OCI-M2 (cell line): ENCODE data around the gene FMNL2.

Source experiments
- DNase-seq: peaks from one replicate; lab custom pipeline; 2025; ENCODE audit not compliant: unreplicated experiment; lab: John Stamatoyannopoulos, UW

The FMNL2 gene

GRCh38 chr2:152569186-152569585 lies 234.2 kb downstream of the FMNL2 start:
- no peak for DNase-seq

DNA sequence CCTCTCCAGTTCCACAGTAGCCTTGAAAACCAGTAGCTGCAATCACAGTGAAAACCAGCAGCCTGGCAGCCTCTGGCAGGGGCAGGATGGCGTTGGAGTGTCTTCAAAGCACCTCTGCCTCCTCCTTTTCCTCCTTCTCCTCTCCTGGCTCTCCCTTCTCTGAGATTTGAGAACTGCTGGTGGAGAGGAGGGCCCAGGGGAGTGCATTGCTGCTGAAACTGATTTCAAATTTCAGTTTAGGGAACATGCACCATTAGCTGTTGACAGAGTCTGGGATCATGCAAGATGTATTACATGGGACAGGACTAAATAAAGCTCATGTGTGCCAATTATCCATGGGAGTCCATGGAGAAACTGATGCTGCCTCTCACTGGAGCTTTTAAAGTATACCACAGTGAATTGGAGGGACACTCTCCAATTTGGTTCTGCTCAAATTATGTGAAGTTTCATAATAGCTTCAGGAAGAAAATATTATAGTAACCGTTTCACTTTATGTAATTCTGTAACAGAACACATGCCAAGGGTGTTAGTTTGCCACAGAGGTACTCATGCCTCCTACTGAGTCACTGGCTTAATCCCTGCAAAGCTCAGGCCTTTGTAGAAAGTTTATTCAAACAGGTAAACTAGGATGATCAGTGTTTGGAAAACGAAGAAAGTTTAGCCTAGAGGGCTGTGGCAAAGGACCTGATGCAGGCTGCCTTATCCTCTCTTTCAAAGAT lies 236.2 kb downstream of the FMNL2 start:
- no peak for DNase-seq

DNA sequence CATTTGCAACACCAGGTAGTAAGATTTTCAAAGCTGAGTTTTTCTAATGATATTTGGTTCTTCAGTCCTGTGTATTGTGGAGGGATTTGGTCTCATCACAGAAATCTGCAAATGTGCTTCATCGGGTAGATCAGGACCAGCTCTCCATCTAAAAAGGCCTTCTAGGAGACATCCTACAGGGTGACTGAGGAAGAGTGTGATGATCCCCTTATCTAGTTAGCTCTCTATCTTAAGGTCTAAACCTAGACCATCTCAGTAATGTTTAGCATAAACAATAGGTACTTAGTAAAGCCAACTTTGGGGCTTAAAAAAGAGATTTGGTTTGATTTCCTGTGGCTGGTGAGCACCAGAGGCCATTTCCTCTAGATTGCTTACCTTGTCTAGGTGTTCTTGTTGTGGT lies 237.1 kb downstream of the FMNL2 start:
- DNase-seq = no peak

DNA sequence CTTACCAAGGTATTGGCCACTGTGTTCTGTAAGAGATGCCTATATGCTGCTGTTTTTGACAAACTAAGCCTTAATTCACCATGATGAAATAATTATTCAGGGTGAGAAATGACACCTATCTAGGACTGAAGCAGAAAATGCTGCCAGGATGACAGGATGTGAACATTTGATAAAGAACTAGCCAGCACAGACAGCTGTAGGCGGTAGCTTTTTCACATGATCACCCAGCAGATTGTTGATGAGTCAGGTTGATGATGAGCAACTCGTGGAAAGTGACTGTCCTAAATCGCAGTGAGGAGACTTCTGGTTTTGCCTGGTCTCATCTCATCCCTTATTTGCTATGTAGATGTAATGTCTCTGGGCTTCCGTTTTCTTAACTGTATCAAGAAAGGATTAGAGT lies 238.2 kb downstream of the FMNL2 start:
- DNase-seq = no peak

- no peak for DNase-seq
These were observed 242.6 kb downstream of the FMNL2 start for GRCh38 chr2:152577579-152577978.

DNA sequence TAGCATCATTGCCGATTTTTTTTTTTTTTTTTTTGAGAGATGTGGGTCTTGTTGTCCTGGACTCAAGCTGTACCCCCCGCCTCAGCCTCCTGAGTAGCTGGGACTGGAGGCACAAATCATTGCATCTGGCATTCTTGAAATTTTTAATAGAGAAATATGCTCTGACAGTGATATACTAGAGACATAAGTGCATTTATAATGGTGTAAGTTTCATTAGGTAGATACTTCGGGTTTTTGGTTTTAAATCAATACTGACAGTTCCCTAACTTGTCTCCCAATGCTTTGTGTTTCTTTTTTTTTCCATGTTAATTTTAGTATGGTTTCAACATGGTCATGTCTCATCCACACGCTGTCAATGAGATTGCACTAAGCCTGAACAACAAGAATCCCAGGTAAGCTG lies 243.6 kb downstream of the FMNL2 start:
- DNase-seq = no peak

- no peak for DNase-seq
These were observed 245.7 kb downstream of the FMNL2 start for GRCh38 chr2:152580714-152581113.

DNA sequence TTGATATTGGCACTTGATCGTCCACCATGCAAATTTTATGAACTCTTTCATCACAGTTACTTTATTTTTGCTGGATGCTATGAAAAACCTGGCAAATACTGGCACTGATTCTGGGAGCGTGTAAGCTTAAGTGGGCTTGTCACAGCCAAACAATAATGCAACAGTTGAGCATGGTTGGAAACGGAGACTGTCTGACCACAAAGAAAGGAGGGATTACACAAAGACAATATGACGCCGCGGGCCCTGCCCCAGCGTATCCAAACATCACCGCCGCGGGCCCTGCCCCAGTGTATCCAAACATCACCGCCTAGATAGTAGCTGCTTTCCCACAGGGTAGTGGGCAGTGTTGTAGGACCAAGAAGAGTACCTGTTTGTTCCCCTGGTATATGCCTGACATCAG lies 246.4 kb downstream of the FMNL2 start:
- no peak for DNase-seq

DNA sequence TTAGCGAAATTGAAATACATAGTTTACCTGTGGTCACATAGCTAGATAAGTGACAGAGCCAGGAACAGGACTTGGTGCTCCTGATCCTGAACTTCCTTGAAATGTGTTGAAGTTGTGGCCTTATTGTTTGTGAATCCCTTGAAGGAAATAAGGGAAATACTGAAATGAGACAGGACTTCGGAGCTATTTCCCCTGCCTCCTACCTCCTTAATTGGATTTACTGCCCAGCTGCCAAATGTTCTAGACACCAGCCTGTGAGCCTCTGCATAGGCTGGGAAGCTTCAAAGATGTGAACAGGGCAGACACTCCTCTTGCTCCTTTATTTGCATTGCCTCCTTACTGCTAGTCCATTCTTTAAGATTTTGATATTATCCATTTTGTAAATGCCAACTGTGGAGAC lies 247.1 kb downstream of the FMNL2 start:
- DNase-seq = no peak

GRCh38 chr2:152583512-152584229 lies 248.7 kb downstream of the FMNL2 start:
- no peak for DNase-seq

DNA sequence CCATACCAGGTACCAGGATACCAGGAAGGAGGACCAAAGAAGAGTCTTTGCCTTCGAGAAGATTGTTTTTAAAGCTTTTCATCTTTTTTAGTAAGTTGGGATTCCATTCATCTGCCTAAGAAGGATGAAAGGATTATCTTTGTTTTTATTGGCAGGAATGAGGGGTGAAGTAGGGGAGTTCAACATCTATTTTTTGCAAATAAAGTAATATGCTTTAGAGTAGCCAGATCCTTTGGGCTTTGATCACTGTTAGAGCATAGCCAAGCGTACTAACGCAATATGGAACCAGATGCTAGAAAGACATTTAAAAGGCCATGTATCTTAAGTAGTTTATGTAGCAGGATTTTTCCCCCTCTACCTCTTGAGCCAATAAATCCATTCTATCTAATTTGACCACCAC lies 249.3 kb downstream of the FMNL2 start:
- DNase-seq = no peak

DNA sequence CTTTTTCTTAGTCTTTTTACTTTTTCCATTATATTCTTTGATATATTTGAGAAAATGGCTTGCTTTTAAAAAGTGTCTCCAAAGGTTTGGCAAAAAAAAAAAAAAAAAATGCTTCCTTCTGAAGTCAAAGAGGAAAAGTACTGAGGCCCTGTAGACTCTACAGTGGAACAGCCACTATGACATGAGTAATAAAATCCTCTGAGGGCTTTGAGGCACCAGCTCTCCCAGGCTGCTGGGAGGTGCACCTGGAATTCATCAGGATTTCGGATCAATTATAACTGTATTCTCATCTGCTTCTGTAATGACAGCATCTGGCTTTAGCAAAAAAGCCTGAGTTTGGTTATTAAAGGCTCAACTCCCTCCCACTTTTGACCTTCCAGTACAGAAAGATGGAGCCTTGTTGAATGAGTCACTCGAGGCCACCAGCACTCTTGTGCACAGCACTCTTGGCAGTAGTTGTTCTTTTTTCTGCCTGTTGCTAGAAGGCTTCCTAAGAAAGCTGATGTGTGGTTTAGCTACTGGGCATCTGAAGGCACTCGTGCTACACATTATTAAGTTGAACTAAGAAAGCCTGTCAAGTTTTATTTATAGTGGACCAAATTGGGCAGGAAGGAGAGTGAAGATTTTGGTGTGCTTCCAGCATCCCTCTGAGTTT lies 251.0 kb downstream of the FMNL2 start:
- no peak for DNase-seq

GRCh38 chr2:152587187-152587947 lies 252.4 kb downstream of the FMNL2 start:
- no peak for DNase-seq

DNA sequence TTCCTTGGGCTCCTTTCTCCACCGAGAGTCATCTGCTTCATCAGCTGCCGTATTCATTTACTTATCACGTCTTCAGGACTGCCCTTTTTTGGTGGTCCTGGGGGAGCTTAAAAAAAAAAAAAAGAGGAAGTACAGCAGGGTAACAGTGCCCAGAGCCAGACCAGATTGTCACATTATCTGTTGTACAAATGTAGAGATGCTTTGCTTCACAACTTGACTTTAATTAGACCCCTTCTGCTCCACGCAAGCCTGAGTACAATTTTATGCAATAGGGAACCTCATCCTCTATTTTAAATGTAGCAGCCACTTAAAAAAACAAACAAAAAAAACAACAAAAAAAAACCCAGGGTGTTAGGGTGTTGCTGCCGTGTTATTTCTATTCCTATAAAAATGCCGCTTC lies 254.0 kb downstream of the FMNL2 start:
- no peak for DNase-seq

DNA sequence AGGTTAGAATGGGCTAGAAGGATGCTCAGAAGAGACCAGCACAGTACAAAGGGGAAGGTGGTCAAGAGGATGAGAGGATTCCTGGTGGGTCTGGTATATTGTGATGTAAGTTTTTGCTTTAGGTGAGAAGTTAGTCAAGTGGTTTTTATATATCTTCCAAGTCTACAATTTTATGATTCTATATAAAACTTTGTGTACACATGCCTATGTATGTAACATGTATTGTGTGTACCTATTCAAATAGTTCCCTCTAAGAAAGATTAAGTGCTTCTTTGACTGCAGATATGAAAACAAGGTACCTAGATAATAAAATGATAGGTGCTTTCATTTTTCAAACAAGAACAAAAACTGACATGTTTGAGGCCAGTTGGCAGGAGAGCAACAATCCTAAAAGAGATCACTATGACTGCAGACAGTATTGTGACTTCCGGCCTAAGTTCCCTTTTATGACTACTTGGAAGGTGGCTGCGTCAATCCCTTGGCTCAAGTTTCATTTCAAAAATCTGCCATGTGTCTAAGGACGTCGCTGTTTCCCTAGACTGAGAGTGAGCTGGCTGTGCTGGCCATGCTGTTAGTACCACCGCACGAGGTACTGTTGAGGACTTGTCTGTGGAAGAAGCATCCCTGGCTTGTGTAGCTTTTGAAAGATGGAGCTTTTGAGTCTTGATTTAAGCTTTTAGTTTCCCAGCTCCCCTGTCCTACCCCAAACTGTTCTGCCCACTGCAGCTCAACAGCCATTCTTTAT lies 259.2 kb downstream of the FMNL2 start:
- no peak for DNase-seq

GRCh38 chr2:152594792-152595191 lies 259.8 kb downstream of the FMNL2 start:
- DNase-seq = no peak

DNA sequence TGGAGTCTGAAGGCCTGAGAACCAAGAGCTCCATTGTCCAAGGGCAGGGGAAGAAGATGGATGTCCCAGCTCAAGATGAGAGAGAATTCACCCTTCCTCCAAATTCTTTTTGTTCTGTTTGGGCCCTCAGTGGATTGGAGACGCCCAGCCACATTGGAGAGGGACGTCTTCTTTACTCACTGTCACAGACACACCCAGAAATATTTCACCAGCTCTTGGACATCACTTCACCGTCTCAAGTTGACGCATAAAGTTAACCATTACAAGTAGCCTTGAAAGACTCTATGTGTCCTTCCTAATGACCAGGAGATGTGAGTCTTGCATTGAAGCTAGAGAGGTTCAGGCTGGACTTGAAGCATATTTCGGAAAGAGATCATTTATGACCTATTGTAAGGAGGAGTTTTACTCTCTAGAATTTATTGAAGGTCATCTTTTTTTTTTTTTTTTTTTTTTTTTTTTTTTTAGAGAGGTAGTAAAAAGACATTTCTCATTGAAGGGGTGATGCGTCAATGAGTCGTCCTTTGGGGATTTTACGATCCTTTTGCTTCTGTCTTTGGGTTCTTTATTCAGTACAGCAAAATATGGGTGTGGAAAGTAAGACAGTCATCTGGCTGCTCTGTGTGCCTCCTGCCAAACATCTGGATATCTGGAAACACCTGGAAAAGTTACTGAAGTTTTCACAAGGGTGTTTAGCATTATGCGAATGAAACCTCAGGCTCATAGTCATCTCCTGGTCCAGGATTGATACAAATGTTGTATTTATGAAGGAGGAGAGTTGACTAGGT lies 264.2 kb downstream of the FMNL2 start:
- no peak for DNase-seq

DNA sequence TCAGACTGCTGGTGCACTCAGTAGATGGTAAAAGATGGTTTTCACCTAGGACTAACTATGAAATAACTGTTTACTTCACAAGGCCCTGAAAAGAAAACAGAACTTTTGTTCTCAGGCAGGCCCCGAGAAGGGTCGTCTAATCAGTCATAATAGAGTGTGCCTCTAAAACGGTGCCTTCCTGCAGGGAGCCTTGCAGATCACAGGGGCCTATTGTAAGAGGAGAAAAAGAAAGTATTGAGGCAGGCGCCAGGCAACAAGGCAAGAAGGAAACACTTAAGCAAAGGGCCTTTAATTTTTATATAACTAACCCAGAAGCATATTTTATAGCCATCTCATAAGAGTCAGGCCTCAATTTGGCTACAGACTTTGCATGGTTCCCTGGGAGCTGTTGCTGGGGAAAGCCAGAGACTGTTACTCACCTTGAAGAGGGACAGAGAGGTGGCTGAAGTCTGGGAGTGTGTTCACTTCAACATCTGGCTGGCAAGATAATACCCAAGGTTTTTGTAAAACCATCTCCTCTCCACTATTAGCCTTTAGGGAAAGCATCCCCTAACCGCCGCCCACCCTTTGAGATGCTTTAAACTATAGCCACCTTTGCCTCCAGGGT lies 265.2 kb downstream of the FMNL2 start:
- DNase-seq = no peak

DNA sequence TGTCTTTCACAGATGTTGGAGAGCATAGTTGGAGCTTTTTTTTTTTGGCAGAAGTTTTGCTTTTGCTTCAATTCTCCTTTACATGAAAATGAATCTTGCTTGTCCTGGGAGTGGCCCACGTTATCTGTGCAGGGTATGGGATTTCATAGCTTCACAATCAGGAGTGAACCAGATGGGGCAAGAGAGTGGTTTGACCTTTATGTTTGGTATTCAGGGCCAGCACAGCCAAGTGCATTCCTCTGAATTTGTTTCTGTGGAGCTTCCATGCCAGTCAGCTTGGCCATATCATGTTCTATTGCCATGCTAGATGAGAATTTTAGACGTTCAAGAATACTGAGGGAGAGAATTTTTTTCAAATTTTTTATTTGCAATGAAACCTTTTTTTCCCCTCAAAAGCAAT lies 265.7 kb downstream of the FMNL2 start:
- DNase-seq = no peak

GRCh38 chr2:152602750-152603149 lies 267.8 kb downstream of the FMNL2 start:
- no peak for DNase-seq
